Retina (tissue), 1 donor: Measurements from ENCODE around the gene NOS1AP.
"Not testable (repeated sequence)": the region's sequence is repeated elsewhere in the genome, so short reads cannot be mapped to it uniquely, and the experiment has no call there.

Experiments used
- DNase-seq: peaks from one replicate; pipeline ENCODE4 v3.0.0-alpha.2; 2016

Gene NOS1AP

DNA sequence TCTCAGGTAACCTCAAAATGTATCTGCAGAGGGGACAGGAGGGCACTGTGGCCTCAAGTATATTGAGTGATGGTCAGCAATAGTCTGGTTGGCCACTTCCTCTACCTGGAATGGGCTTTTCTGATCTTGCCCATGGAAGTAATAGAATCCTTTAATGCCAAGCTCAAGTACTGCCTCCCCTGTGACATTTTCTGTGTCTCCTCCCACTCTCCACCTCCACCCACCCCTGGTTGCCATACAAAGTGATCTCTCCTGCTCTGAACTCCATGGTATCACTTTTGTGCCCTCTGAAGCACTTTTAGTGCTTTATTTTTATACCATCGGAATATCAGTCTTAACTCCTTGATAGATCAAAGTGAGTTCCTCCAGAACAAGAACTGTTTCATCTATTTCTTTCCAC is 9.2 kb upstream of the NOS1AP start:
- no peak for DNase-seq

GRCh38 chr1:162062542-162063015 is 6.9 kb upstream of the NOS1AP start:
- DNase-seq: peak; percentile 38

GRCh38 chr1:162065016-162065415 is 4.5 kb upstream of the NOS1AP start:
- no peak for DNase-seq

DNA sequence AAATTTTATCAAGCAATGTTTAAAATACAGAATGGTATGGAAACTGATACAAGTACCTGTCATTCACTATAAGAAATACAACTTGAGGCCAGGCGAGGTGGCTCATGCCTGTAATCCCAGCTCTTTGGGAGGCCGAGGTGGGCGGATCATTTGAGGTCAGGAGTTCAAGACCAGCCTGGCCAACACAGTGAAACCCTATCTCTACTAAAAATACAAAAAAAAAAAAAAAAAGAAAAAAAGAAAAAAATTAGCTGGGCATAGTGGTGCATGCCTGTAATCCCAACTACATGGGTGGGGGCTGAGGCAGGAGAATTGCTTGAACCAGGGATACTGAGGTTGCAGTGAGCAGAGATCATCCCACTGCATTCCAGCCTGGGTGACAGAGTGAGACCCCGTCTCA is 2.7 kb upstream of the NOS1AP start:
- not testable (repeated sequence) for DNase-seq

GRCh38 chr1:162067466-162067865 is 2.0 kb upstream of the NOS1AP start:
- no peak for DNase-seq

GRCh38 chr1:162068301-162068700 is 1.2 kb upstream of the NOS1AP start:
- no peak for DNase-seq

GRCh38 chr1:162070094-162070748 is 730 bp downstream of the NOS1AP start:
- DNase-seq: peak; percentile 29

- DNase-seq: peak; percentile 44
Observed at GRCh38 chr1:162070825-162071224, 1.3 kb downstream of the NOS1AP start.

GRCh38 chr1:162072740-162073139 is 3.2 kb downstream of the NOS1AP start:
- no peak for DNase-seq

- no peak for DNase-seq
Observed at GRCh38 chr1:162074276-162075005, 5.0 kb downstream of the NOS1AP start.

DNA sequence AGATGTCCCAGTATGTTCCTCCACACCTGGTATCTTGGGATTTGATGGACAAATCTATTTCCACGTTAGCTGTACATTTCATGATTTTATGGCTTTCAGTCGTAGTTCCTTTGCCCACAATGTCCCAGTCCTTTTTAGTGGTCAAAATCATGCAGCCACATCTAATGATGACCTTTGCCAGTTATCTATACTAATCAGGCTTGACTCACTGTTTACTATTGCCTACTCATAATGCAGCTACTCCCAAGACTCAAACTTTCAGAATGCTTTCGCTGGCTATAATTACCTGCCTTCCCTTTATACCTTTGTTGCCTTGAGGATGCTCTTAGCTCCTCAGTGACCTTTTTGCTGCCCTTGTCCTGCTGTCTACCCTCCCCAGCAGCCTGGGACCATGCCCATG is 6.4 kb downstream of the NOS1AP start:
- DNase-seq: no peak

GRCh38 chr1:162077648-162078299 is 8.3 kb downstream of the NOS1AP start:
- no peak for DNase-seq

- no peak for DNase-seq
Observed at GRCh38 chr1:162079030-162079429, 9.5 kb downstream of the NOS1AP start.

- DNase-seq: no peak
Observed at GRCh38 chr1:162080472-162081015, 11.1 kb downstream of the NOS1AP start.

- DNase-seq: no peak
Observed at GRCh38 chr1:162081316-162081715, 11.8 kb downstream of the NOS1AP start.

DNA sequence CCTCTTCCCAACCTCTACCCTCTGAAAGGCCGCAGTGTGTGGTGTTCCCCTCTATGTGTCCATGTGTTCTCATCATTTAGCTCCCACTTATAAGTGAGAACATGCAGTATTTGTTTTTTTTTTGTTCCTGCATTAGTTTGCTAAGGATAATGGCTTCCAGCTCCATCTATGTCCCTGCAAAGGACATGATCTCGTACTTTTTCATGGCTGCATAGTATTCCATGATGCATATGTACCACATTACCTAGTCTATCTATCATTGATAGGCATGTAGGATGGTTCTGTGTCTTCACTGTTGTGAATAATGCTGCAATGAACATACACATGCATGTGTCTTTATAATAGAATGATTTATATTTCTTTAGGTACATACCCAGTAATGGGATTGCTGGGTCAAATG is 12.6 kb downstream of the NOS1AP start:
- not testable (repeated sequence) for DNase-seq

GRCh38 chr1:162083273-162083672 is 13.8 kb downstream of the NOS1AP start:
- no peak for DNase-seq

- no peak for DNase-seq
Observed at GRCh38 chr1:162085991-162086390, 16.5 kb downstream of the NOS1AP start.

- DNase-seq: no peak
Observed at GRCh38 chr1:162087111-162087510, 17.6 kb downstream of the NOS1AP start.

- DNase-seq: no peak
Observed at GRCh38 chr1:162087574-162087973, 18.1 kb downstream of the NOS1AP start.

DNA sequence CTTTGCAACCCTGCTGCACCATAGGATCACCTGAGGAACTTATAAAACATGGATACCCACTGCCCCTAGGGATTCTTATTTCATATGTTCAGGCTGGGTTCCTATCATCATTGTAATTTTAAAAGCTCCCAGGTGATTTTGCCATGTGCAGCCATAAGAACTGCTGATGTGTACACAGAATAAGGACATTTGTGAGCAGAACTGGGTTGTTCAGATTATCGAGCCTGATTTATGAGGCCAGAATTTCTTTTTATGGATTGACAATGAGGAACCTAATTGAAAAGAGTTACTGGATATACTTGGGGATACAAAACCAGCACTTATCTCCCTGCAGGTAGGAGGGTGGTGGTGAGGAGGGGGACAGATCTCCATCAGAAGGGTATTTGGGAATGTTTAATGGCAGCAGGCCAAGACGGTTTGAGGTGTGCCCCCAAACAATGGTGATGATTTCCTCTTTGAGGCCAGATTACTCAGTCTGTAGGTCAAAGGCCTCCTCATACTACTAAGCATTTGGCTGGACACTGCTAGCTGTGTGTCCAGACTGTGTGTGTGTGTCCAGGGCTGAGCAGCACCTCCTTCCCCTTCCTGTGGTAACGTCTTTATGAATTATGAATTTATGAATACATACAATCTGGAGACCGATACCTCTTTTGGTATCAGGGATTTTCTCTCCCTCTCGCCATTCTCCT is 18.9 kb downstream of the NOS1AP start:
- DNase-seq: no peak

GRCh38 chr1:162089748-162090147 is 20.3 kb downstream of the NOS1AP start:
- no peak for DNase-seq

- no peak for DNase-seq
Observed at GRCh38 chr1:162090378-162090777, 20.9 kb downstream of the NOS1AP start.
